Endothelial cell of coronary artery (primary cell): ENCODE results near the gene MAP2K6. TPM values are rescaled to one million over a fixed set of nuclear protein-coding genes. Genes with fewer than 3 reads are reported as not detected.

Experiments used
- total RNA-seq: library from RNA; depleted of rRNA; stranded (reverse); fragments of >200 nt; gene quantifications from 2 replicates; pipeline ENCODE4 v1.2.3, GENCODE V29; 2014

MAP2K6 gene
- total RNA-seq, result 2.5 and 4.0 TPM in 2 replicates

GRCh38 chr17:69414408-69415274, at the start of gene MAP2K6:
Gene MAP2K6 (plus strand): TSS chr17:69414697. CDS start chr17:69414985, 288 bp downstream.

Other genes starting within 250 kb of the MAP2K6 start
- 0.72 and 0.75 TPM in 2 replicates for gene ABCA10, start 185.9 kb upstream of the MAP2K6 start, total RNA-seq
- 10.5 and 11.0 TPM in 2 replicates for gene ABCA5, start 87.6 kb upstream of the MAP2K6 start, total RNA-seq